ENCODE measurements around the gene E2F8. TPM values are rescaled to one million over a fixed set of nuclear protein-coding genes. Genes with fewer than 3 reads are reported as not detected.

Gene E2F8
- polyA plus RNA-seq, 1 of the 3 experiments (the other 2 are of a cell fraction) = 2.7 TPM

- TF ChIP-seq PBX3 (IDR thresholded peaks at IDR 0.05) (no peak), FOXM1 (IDR thresholded peaks at IDR 0.05; ENCODE audit: low read depth) (no peak), FOXJ3 (CRISPR knock-in tag; IDR thresholded peaks at IDR 0.05) (no peak), MXI1 (IDR thresholded peaks at IDR 0.05; ENCODE audit: low read depth, low read length) (no peak), NRF1 (IDR thresholded peaks at IDR 0.05; ENCODE audit: low read depth, low read length) (no peak), POLR2AphosphoS5 (IDR thresholded peaks at IDR 0.05; ENCODE audit: low read depth, low read length) (no peak)
- TF ChIP-seq, protein P1, sequence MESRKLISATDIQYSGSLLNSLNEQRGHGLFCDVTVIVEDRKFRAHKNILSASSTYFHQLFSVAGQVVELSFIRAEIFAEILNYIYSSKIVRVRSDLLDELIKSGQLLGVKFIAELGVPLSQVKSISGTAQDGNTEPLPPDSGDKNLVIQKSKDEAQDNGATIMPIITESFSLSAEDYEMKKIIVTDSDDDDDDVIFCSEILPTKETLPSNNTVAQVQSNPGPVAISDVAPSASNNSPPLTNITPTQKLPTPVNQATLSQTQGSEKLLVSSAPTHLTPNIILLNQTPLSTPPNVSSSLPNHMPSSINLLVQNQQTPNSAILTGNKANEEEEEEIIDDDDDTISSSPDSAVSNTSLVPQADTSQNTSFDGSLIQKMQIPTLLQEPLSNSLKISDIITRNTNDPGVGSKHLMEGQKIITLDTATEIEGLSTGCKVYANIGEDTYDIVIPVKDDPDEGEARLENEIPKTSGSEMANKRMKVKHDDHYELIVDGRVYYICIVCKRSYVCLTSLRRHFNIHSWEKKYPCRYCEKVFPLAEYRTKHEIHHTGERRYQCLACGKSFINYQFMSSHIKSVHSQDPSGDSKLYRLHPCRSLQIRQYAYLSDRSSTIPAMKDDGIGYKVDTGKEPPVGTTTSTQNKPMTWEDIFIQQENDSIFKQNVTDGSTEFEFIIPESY (IDR thresholded peaks at IDR 0.05; ENCODE audit: borderline replicate concordance, low read depth) = no peak
- TF ChIP-seq, protein P2, sequence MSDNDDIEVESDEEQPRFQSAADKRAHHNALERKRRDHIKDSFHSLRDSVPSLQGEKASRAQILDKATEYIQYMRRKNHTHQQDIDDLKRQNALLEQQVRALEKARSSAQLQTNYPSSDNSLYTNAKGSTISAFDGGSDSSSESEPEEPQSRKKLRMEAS (IDR thresholded peaks at IDR 0.05; ENCODE audit: low read depth) = no peak
These were observed 47.5 kb upstream of the E2F8 start (continued) for GRCh38 chr11:19288256-19288655.

DNA sequence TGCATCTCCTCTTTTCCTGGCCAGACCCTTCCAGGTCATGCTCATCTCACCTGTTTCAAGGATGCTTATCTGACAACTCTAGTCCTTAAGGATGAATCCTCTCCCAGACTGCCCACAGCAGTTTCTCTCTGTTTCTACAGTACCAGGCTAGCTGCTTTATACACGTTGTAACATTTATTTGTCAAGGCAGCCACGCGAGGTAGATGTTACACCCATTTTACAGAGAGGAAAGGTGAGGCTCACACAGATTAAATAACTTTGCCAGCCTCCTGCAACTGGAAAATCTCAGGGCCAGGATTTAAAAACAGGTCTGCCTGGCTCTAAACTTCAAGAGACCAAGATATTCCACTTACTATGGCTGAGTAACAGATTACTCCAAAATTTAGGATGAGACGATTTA is 45.7 kb upstream of the E2F8 start:
- no peaks in the 10 kb centered on the region for H3K79me2 ChIP-seq (ENCODE audit: insufficient read depth)
- no peaks in the 10 kb centered on the region for H3K4me1 ChIP-seq (ENCODE audit: control insufficient read depth in 1 of 2, insufficient read depth in 2 of 2, low read depth in 1 of 2, low read length in 1 of 2)
- WGBS (ENCODE audit: low lambda C conversion rate) = 75% methylated on average over 4 of the region's 4 CpGs
- no peak for DNase-seq
- H3K27me3 ChIP-seq (ENCODE audit: insufficient read depth) = peaks cover 9% of the 10 kb centered on the region
- no peaks in the 10 kb centered on the region for H3K36me3 ChIP-seq (replicated peaks in 1 of 2; ENCODE audit: control insufficient read depth in 1 of 2, insufficient read depth in 2 of 2, low read length in 1 of 2)
- no peaks in the 10 kb centered on the region for H3F3A ChIP-seq (replicated peaks; ENCODE audit: insufficient read depth)
- H3K9ac ChIP-seq = no peak overlapping the region
- ChIA-PET POLR2A (no interaction called here), CTCF (interaction anchor here (0.5 to 3.6 kb wide), 2 partner anchors 27 to 103 kb away, joined by 3 to 18 read pairs; no protein-coding TSS in a partner anchor)
- no peak for TF ChIP-seq SMC3 (IDR thresholded peaks at IDR 0.05; ENCODE audit: low read depth, low read length)
- TF ChIP-seq, protein P3, sequence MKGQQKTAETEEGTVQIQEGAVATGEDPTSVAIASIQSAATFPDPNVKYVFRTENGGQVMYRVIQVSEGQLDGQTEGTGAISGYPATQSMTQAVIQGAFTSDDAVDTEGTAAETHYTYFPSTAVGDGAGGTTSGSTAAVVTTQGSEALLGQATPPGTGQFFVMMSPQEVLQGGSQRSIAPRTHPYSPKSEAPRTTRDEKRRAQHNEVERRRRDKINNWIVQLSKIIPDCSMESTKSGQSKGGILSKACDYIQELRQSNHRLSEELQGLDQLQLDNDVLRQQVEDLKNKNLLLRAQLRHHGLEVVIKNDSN (IDR thresholded peaks at IDR 0.05; ENCODE audit: borderline replicate concordance, low read depth) = no peak
- TF ChIP-seq GABPA (IDR thresholded peaks at IDR 0.05; ENCODE audit: low read depth) = no peak
- no peak for TF ChIP-seq RAD21 (IDR thresholded peaks at IDR 0.05; ENCODE audit: low read length)
- no peak for TF ChIP-seq TAF1 (IDR thresholded peaks at IDR 0.05; ENCODE audit: borderline replicate concordance, low read depth, low read length)
- TF ChIP-seq RCOR1 (IDR thresholded peaks at IDR 0.05; ENCODE audit: low read length) = no peak
- TF ChIP-seq EP300 (IDR thresholded peaks at IDR 0.05; ENCODE audit: borderline replicate concordance in 1 of 2, low read depth in 1 of 2, low read length in 1 of 2) = no peak
- no peak for TF ChIP-seq FOXM1 (IDR thresholded peaks at IDR 0.05; ENCODE audit: low read depth)
- TF ChIP-seq IRF3 (IDR thresholded peaks at IDR 0.05; ENCODE audit: low read depth, low read length) = no peak
- no peak for TF ChIP-seq NFIC (IDR thresholded peaks at IDR 0.05; ENCODE audit: borderline replicate concordance)
- TF ChIP-seq MEF2A (IDR thresholded peaks at IDR 0.05; ENCODE audit: borderline replicate concordance, low read depth) = no peak
- no peak for TF ChIP-seq MXI1 (IDR thresholded peaks at IDR 0.05; ENCODE audit: low read depth, low read length)
- no peak for TF ChIP-seq SIN3A (IDR thresholded peaks at IDR 0.05; ENCODE audit: borderline replicate concordance, low read depth, low read length)
- H3K9me2 ChIP-seq = no peaks in the 10 kb centered on the region
- H2AFZ ChIP-seq (ENCODE audit: low read depth) = no peak overlapping the region
- no peak overlapping the region for H3K4me2 ChIP-seq
- no peak overlapping the region for H3K27ac ChIP-seq (ENCODE audit: low read depth in 2 of 2, low read length in 1 of 2)
- H3K9me3 ChIP-seq = no peaks in the 10 kb centered on the region
- H4K20me1 ChIP-seq (ENCODE audit: insufficient read depth) = no peaks in the 10 kb centered on the region
- H3K4me3 ChIP-seq (ENCODE audit: low read depth in 2 of 2, low read length in 1 of 2) = no peak overlapping the region
